HG02981 (cell line): Measurements from ENCODE around the gene GDPD4.
"Not testable (repeated sequence)": the region's sequence is repeated elsewhere in the genome, so short reads cannot be mapped to it uniquely, and the experiment has no call there.

Source experiments
- ATAC-seq: cut with Tn5 transposase; IDR thresholded peaks from one replicate; pipeline ENCODE4 v1.9.1; 2021; ENCODE audit warnings: mild to moderate bottlenecking, moderate library complexity; ENCODE audit not compliant: unreplicated experiment

The GDPD4 gene

GRCh38 chr11:77301510-77301909, at the start of gene GDPD4:
Gene GDPD4 (minus strand): TSS chr11:77301686. CDS start chr11:77285137, 16,549 bp downstream.
- no peak for ATAC-seq

GRCh38 chr11:77347948-77348347, 46.5 kb upstream of the GDPD4 start:
- ATAC-seq = no peak

- no peak for ATAC-seq
Observed at GRCh38 chr11:77346906-77347603, 45.6 kb upstream of the GDPD4 start.

- no peak for ATAC-seq
Observed at GRCh38 chr11:77345621-77346020, 44.1 kb upstream of the GDPD4 start.

- ATAC-seq = no peak
Observed at GRCh38 chr11:77340501-77340900, 39.0 kb upstream of the GDPD4 start.

GRCh38 chr11:77332259-77332658, 30.8 kb upstream of the GDPD4 start:
- ATAC-seq = no peak

- no peak for ATAC-seq
Observed at GRCh38 chr11:77325159-77325558, 23.7 kb upstream of the GDPD4 start.

- no peak for ATAC-seq
Observed at GRCh38 chr11:77324508-77324907, 23.0 kb upstream of the GDPD4 start.

- no peak for ATAC-seq
Observed at GRCh38 chr11:77322926-77323590, 21.6 kb upstream of the GDPD4 start.

GRCh38 chr11:77322506-77322905, 21.0 kb upstream of the GDPD4 start:
- no peak for ATAC-seq

GRCh38 chr11:77320351-77320750, 18.9 kb upstream of the GDPD4 start:
- ATAC-seq = no peak

GRCh38 chr11:77318600-77318999, 17.1 kb upstream of the GDPD4 start:
- no peak for ATAC-seq

- ATAC-seq = no peak
Observed at GRCh38 chr11:77316733-77317342, 15.4 kb upstream of the GDPD4 start.

- ATAC-seq = no peak
Observed at GRCh38 chr11:77312107-77312506, 10.6 kb upstream of the GDPD4 start.

GRCh38 chr11:77311701-77312100, 10.2 kb upstream of the GDPD4 start:
- ATAC-seq = no peak

- ATAC-seq = no peak
Observed at GRCh38 chr11:77310721-77311120, 9.2 kb upstream of the GDPD4 start.

- ATAC-seq = no peak
Observed at GRCh38 chr11:77309401-77310085, 8.1 kb upstream of the GDPD4 start.

- no peak for ATAC-seq
Observed at GRCh38 chr11:77308838-77309237, 7.4 kb upstream of the GDPD4 start.

GRCh38 chr11:77303328-77303727, 1.8 kb upstream of the GDPD4 start:
- no peak for ATAC-seq

GRCh38 chr11:77302752-77303151, 1.3 kb upstream of the GDPD4 start:
- ATAC-seq = no peak

- no peak for ATAC-seq
Observed at GRCh38 chr11:77300695-77301094, 791 bp downstream of the GDPD4 start.

- ATAC-seq = not testable (repeated sequence)
Observed at GRCh38 chr11:77300028-77300427, 1.5 kb downstream of the GDPD4 start.
